Pulmonary artery endothelial cell (primary cell): ENCODE results near the gene CDH4. TPM values are rescaled to one million over a fixed set of nuclear protein-coding genes. Genes with fewer than 3 reads are reported as not detected.
"Not testable (repeated sequence)": the region's sequence is repeated elsewhere in the genome, so short reads cannot be mapped to it uniquely, and the experiment has no call there.

Source experiments
- DNase-seq: peaks from one replicate; pipeline ENCODE4 v3.0.0-alpha.2; 2011; ENCODE audit warnings: low read depth, low spot score
- total RNA-seq: library from RNA; depleted of rRNA; stranded (reverse); fragments of >200 nt; gene quantifications from 2 replicates; pipeline ENCODE4 v1.2.3, GENCODE V29; 2014

CDH4 gene
- total RNA-seq, 1 donor from 2014 or later: 7.5 TPM

GRCh38 chr20:61852268-61853072 is 600.4 kb downstream of the CDH4 start:
- no peak for DNase-seq

GRCh38 chr20:61853073-61854005 is 601.3 kb downstream of the CDH4 start:
- no peak for DNase-seq

GRCh38 chr20:61854538-61854937 is 602.5 kb downstream of the CDH4 start:
- not testable (repeated sequence) for DNase-seq

GRCh38 chr20:61855286-61855685 is 603.2 kb downstream of the CDH4 start:
- DNase-seq: no peak

- DNase-seq: no peak
Measured at GRCh38 chr20:61856626-61857413, 604.8 kb downstream of the CDH4 start.

- DNase-seq: no peak
Measured at GRCh38 chr20:61857414-61857775, 605.3 kb downstream of the CDH4 start.

- no peak for DNase-seq
Measured at GRCh38 chr20:61857884-61858283, 605.8 kb downstream of the CDH4 start.

- no peak for DNase-seq
Measured at GRCh38 chr20:61859767-61860166, 607.7 kb downstream of the CDH4 start.

- no peak for DNase-seq
Measured at GRCh38 chr20:61860260-61860987, 608.4 kb downstream of the CDH4 start.

GRCh38 chr20:61861054-61861841 is 609.2 kb downstream of the CDH4 start:
- DNase-seq: no peak

- no peak for DNase-seq
Measured at GRCh38 chr20:61861858-61862257, 609.8 kb downstream of the CDH4 start.

- no peak for DNase-seq
Measured at GRCh38 chr20:61862881-61863280, 610.8 kb downstream of the CDH4 start.

GRCh38 chr20:61864481-61864880 is 612.4 kb downstream of the CDH4 start:
- DNase-seq: no peak

GRCh38 chr20:61865353-61865752 is 613.3 kb downstream of the CDH4 start:
- no peak for DNase-seq

GRCh38 chr20:61866165-61866564 is 614.1 kb downstream of the CDH4 start:
- no peak for DNase-seq

- no peak for DNase-seq
Measured at GRCh38 chr20:61868006-61868405, 615.9 kb downstream of the CDH4 start.

GRCh38 chr20:61868466-61869090 is 616.5 kb downstream of the CDH4 start:
- no peak for DNase-seq

GRCh38 chr20:61869750-61870507 is 617.9 kb downstream of the CDH4 start:
- no peak for DNase-seq

- no peak for DNase-seq
Measured at GRCh38 chr20:61871160-61871559, 619.1 kb downstream of the CDH4 start.
